ENCODE data around the gene ACIN1.
"Not testable (repeated sequence)": the region's sequence is repeated elsewhere in the genome, so short reads cannot be mapped to it uniquely, and the experiment has no call there.

ACIN1 gene

DNA sequence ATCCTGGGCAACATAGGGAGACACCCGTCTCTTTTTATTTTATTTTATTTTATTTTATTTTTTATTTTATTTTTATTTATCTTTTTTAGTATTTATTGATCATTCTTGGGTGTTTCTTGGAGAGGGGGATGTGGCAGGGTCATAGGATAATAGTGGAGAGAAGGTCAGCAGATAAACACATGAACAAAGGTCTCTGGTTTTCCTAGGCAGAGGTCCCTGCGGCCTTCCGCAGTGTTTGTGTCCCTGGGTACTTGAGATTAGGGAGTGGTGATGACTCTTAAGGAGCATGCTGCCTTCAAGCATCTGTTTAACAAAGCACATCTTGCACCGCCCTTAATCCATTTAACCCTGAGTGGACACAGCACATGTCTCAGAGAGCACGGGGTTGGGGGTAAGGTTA, 12.7 kb upstream of the ACIN1 start:
- not testable (repeated sequence) for DNase-seq (ENCODE audit: low read depth in 2 of 2)

DNA sequence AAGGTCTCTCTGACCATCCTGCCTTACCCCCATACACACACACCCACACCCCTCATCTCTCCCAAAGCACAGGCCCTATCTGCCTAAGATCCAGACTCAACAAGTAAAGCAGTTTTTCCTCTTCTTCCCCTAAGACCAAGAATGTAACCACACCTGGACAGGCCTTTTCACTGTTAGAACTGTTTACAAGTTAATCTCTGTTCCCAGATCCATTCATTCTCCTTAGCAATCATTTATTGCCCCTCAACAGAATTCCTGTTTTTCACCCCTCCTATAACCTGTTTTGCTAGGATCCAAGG, 11.8 kb upstream of the ACIN1 start:
- no peak for DNase-seq (ENCODE audit: low read depth in 2 of 2)

DNA sequence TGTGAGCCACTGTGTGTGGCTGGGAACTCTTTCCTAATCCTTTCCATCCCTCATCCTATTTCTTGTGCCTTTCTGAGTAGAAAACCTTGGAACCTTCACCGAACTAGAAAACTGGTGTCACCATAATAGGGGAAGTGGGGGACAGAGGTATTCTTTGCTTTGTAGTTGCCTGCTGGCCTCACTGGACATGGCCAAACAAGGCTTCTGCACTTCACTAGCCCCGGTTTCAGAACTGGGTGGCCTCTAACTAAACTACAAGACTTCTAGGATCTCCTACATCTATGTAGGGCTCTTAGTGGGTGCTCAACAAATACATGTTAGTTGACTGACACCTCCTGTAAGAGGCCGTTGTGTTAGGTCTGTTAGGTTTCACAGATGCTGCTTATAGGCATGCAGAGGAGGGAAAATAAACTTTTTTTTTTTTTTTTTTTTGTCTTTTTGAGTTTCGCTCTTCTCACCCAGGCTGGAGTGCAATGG, 10.4 kb upstream of the ACIN1 start:
- DNase-seq (ENCODE audit: low read depth in 2 of 2), result no peak

DNA sequence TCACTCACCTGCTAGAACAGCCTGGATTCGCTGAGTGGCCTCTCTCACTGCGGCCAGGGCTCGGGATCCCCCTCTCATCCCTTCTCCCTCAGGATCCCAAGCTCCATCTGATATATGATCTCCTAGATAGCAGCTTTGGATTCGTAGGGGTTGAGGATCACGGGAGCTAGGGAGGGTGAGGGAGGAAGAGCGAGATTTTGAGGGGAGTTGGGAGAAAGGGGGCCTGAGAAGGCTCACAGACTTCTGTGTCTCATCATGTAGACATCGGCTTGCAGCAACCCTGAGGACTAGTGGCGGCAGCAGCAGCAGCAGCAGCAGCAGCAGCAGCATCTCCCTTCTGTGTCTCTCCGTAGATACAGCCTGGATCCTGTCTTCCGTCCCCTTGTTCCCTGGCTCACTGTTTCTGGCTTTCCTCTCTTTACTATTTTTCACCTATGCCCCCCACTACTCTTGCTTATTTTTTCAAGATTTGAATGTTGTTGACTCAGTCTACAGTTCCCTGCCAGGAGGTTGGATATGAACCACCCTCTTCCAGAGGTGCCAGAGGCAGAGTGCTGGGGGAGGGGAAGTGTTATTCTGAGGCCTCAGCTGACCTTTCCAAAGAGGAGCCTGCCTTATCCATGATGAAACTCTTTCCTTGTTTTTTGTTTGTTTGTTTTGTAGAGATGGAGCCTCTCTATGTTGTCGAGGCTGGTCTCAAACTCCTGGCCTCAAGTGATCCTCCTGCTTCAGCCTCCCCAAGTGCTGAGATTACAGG, 9.8 kb upstream of the ACIN1 start, which contains the start of gene CIROP:
TSS of gene CIROP (minus strand) at position 399 of the 757 bp plus-strand sequence. CDS start at position 330, 69 bp downstream.
- no peak for DNase-seq (ENCODE audit: low read depth in 2 of 2)

DNA sequence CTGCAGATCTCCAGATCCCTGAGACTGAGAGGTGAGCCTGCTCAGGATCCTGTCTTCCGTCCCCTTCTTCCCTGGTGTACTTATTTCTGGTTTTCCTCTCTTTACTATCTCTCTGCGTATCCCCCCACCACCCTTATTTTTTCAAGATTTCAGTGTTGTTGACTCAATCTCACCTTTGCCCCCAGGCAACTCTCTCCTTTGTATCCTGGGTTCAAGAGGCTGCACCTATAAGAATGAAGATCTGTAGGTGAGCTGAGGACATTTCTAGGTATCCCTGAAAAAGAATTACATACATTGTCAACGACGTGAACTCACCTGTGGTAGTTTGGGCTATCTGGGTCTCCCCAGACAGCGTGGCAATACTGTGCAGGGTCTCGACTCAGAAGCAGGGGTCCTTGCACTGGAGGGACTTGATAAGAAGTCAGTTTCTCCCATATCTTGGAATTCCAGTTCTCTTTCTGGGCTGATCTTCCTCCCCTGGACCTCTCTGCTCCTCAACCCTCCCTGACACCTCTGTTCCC, 9.2 kb upstream of the ACIN1 start:
- no peak for DNase-seq (ENCODE audit: low read depth in 2 of 2)

DNA sequence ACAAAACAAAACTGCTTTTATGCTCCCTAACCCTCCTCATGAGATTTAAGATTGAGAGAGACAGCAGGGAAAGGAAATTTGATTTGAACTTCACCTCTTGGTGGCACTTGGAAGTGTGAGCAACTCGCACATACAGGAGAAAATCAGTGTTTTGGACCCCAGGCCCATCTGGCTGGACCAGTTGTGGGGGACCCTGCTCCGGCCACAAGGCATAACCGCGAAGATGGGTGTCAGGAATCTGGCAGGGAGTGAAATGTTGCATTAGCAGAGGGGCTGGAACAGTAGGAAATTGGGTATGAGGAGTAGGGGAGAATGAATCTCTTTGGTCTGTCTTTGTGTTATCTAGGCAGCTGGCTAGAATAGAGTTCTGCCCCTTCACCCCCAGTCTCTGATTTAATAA, 8.6 kb upstream of the ACIN1 start:
- no peak for DNase-seq (ENCODE audit: low read depth in 2 of 2)

DNA sequence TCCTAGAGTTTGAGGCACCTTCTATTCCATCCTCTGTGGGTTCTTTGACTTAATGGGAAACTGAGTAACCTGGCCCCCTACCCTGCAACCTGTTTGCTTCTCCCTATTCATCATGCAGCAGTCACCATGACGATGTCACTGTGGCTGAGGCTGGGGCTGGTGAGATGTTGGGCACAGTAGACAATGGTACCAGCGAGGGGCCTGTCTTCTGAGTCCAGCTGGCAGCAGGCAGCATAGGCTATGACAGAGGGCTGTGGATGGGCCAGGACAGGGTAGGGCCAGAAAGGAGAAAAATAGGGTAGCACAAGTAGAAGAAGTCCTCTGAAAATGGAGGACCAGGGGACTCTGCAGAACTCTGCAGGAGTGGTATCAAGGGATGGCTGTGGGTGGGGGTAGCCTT, 7.9 kb upstream of the ACIN1 start:
- no peak for DNase-seq (ENCODE audit: low read depth in 2 of 2)

DNA sequence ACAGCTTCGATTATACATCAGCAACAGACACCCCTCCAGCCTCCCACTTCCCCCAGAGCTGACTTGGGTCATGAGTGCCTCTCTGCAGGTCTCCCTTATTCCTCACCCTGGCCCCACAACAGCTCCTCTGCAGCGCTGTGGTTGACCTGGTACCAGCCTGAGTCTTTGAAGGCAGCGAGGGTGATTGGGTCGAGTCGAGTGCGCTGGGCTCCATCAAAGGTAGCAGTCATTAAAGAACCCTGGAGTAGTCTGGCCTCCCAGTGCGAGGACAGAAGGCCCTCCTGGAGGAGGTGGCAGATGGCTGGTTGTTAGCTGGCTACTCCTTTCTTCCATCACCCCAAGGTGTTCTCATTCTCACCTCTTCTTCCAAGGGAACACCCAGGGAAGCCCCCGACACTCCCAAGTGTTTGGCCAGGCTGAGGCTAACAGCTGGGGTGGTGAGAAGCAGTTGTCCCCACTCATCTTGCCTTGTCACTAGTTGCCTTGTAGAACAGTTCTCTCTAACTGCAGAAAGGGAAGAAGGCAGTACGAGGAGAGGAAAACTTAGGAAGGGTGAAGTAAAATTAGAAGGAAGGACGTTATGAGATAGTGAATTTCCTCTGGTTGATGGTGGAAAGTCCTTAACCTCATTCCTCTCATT, 7.2 kb upstream of the ACIN1 start:
- DNase-seq (ENCODE audit: low read depth in 2 of 2), result no peak

DNA sequence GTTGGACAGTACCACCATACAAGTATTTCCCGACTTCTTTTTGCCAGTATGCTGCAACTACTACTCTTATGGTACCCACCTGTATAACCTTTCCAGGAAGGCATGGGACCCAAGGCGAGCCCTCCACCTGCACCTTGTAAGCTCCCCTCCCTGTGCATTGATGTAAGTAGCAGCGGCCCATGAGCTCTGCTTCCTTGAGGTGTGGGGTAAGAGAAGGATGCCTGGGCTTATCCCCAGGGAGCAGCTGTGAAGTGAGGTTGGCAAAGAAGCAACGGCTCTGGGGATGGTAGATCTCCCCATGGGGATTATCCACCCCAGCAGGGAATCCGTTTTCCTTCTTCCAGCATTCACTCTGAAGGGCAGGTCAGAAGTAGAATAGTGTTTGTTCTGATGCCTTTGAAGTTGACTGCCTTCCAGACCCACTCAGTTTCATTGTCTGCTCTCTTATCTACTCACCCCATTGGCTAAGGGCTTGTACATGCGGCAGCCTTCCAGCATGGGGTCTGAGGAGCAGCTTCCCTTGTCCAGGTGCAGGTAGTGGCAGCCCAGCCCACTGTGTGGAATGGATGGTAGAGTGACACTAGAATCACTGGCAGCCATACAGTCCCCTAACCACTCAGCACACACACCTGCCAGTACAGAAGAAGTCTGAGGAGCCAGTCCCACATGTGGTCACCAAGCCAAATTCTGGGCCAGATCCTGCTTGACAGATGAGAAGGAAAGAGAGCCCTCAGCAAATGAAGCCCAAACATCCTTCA, 6.5 kb upstream of the ACIN1 start:
- no peak for DNase-seq (ENCODE audit: low read depth in 2 of 2)

DNA sequence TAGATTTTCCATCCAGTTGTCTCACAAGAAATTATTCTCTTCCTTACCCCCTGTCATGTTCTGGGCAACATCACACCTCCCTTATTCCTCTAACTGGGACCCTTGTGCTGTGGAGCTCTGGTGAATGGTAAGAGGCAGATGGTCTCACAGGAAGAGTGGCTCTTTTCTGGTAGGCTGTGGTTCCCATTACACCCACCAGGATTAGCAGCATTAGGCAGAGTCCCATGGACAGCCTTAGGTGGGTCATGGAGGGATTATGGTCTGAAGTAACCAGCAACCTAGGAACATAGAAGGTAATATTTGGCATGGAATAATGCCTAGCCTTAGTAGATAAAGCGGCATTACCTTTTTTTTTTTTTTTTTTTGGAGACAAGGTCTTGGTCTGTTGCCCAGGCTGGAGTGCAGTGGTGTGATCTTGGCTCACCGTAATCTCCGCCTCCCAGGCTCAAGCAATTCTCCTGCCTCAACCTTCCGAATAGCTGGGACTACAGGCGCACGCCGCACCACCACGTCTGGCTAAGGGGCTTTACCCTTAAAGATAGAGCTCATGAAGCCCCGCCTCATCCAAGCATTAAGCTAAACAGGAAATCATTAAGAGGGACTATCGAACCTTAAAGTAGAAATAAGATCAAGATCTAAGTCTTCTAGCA, 4.4 kb upstream of the ACIN1 start:
- DNase-seq (ENCODE audit: low read depth in 2 of 2), result no peak

DNA sequence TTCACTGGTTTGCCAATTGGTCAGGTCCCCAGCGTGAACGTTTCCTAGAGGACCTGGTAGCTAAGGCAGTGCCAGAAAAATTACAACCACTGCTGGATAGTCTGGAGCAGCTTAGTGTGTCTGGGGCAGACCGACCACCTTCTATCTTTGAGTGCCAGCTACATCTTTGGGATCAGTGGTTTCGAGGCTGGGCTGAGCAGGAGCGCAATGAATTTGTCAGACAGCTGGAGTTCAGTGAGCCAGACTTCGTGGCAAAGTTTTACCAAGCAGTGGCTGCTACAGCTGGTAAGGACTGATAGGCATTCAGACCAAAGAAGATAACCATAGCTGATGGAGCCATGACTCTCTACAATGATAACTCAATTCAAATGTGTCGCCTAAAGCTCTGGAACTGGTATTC, 2.9 kb upstream of the ACIN1 start:
- no peak for DNase-seq (ENCODE audit: low read depth in 2 of 2)

DNA sequence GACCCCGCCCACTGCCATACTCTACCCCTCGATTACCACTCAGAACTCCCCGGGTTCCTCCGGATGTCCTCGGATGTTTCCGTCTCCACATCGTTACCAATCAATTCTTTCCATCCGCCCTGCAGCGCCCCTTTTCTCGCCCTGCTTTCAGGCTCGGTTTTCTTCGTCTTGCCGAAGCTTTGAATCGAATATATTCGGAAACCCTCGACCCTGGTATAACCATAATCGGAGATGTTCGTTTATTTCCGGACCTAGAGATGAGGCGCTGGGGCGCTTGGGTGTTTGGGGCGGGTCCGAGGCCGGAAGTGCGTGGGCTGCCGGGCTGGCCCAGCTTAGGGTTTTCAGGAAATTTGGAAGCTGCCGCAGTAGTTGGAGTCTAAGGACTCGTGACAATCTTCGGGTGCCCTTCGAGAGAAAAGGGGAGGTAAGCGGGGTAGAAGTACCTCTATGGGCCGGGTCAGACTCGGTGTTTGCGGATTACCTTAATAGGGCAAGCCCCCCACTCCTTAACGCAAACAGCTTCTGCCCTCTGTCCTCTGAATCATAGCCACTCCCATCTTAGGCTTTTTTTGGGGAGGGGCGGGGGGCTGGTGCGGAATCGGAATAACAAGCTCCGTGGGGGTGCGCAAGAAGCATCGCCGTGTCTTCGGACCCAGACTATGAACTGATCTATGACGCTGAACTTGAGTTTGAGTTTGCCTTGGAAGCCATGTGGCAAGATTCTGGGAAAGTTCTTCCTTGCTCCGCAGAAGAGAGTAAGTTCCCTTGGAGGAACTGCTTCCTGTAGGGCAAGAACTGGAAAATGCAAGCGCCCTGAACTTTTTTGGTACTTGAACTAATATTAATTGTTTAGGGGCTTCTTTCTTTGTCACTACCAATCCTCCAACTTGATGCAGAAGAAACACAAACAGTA, 516 bp upstream of the ACIN1 start, which contains the start of gene C14orf119:
TSS of gene C14orf119 (plus strand) at position 310 of the 913 bp plus-strand sequence. CDS start 2,154 bp downstream, outside the sequence.
- DNase-seq (ENCODE audit: low read depth in 2 of 2), result peak; percentile 96 to 99

DNA sequence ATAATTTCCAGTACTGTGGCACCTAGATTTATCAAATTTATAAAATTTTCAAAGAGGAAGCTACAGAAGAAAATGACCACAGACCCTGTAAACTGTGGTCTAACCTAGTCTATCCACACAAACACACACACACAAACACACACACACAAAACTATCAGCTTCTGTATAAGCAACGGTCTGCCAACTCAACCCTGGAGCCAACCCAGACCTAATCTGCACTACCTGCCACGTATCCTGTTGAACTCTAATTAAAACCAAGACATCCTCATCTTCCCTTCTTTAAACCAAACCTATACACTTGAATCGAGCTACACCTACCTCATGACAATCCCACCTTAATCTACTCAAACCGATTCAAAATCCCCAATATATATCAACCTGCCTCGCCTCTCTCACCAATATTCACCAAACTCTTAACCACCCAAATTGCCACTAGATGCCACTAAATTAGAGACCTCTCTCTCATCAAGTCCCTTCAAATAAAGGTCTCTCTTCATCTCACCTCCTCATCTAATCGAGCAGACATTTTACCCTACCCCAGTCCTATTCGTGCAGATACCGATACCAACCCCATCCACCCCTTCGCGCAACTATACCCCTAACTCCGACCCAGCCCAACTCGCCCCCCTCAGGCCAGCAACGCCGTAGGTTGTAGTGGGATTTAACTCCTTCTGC, 808 bp downstream of the ACIN1 start:
- DNase-seq (ENCODE audit: low read depth in 2 of 2), result no peak

DNA sequence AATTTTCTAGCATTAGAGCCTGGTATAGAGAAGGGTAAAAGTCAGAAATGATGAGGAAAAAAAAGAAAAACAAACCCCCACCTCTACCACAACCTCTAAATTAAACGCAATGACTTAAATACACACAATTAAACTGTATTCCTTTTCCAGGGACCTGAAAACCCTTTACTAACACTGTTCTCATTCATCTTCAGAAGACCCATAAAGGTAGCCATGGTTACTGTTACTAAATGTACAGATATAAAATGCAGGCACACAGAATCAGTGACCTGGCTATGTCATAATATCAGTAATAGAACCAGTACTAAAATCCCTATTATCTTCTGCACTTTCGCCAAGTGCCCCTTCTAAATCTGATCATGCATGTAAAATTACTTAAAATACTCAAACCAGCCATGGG, 1.4 kb downstream of the ACIN1 start:
- DNase-seq (ENCODE audit: low read depth in 2 of 2), result no peak

DNA sequence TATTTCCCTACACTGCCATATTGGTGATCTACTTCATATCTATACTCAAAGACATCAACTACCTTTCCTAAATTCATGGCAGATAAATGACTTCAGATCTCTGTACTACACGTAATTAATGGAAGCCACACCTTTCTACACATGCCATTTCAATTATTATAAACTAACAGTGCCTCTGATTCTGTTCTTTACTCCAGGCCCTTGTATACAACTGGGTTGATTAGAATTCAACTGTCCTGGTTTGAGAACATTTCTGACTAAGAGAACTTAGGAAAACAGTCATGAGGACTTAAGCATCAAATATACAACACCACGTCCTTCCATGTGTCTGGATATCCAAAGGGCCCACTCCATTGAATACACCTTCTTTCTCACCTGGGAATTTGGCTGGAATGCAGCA, 1.8 kb downstream of the ACIN1 start:
- DNase-seq (ENCODE audit: low read depth in 2 of 2), result no peak

DNA sequence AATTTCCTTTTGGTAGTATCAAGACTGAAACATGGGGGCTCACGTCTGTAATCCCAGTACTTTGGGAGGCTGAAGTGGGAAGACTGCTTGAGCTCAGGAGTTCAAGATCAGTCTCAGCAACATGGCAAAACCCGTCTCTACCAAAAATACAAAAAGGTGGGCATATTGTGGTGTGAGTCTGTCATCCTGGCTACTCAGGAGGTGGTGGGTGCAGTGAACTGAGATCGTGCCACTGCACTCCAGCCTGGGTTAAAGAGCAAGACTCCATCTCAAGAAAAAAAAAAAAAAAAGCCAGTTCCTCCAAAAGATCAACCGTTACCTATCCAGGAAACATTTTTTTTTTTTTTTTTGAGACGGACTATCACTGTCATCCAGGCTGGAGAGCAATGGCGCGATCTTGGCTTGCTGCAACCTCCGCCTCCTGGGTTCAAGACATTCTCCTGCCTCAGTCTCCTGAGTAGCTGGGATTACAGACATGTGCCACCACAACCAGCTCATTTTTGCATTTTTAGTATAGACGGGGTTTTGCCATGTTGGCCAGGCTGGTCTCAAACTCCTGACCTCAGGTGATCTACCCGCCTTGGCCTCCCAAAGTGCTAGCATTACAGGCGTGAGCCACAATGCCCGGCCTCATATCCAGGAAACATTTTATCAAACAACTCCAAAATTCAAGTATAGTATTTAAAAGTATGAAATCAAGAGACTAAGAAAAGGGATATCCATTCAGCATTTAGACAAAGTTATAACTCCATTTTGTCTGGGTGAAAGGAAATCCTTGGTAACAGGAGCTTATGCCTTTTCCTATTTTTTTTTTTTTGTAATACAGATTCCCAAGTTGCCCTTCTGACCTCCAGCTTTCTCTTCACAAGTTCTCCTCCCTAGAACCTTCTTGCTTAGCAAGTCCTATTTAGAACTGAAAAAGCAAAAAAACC, 3.4 kb downstream of the ACIN1 start:
- DNase-seq (ENCODE audit: low read depth in 2 of 2), result no peak

DNA sequence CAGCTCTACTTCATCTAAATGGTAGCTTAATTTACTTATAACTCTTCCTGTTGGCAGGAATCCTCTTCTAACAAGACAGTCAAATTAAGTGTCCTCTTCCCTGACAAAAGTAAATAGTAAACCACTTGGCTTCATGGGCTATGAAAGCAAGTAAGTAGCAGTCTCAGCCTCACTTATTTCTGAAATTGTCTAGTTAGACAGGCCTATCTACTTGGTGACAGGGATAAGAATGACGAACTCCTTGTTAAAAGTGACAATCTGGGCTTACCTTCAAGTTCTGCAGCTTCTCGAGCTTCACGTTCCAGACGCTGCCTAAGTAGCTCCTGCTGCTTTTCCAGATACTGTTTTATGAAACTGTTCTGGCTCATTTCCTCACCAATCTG, 4.7 kb downstream of the ACIN1 start:
- no peak for DNase-seq (ENCODE audit: low read depth in 2 of 2)

DNA sequence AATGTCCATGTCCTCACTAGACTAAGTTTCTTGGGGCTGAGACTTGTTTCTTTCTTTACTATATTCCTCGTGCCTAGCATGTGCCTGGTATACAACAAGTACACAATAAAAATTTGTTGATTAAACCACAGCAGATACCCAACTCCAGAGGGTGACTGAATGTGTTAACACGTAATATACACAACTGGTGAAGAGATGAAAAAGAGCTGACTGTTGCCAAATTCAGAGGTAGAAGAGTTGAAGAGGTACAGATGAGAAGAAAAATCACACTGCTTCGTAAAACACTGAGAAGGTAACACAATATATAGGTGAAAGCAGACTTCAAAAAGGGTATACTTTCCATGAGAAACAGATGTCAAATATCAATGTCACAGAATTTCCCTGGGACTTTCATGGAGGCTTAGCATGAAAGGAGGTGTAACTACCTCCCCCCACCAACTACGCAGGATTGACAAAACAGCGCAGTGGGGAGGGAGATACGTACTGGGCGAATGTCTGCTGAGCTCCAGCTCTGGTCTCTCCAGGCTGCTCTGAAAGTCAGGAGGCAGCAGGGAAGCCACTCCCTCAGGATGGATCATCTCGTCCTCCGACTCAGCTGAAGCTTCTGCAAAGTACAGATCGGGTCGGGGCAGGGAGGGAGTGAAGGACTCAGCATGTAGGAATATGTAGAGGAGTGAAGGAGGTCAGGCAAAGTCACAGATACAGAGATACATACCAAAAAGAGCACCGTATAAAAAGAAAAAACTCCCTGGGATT, 5.3 kb downstream of the ACIN1 start:
- no peak for DNase-seq (ENCODE audit: low read depth in 2 of 2)

Measured in stimulated activated CD8-positive, alpha-beta memory T cell treated with anti-CD3 and anti-CD28 coated beads, Interleukin-2, amount 100 ng/mL, for 48 hours (primary cell).